T-helper 2 cell treated with Interferon-gamma antibody and Interleukin-4, amounts not matched to agents 100 ng/mL and 5 ng/mL, for 36 hours (primary cell): ENCODE results near the gene SLC24A3. TPM values are rescaled to one million over a fixed set of nuclear protein-coding genes. Genes with fewer than 3 reads are reported as not detected.

Experiments used
- intact Hi-C: fragments of 100-400 bp; cut with micrococcal nuclease; formaldehyde crosslinking; loops from one replicate; pipeline ENCODE4 v1.15.1; 2023
- total RNA-seq: library from RNA; stranded (reverse); gene quantifications from 2 replicates; pipeline ENCODE4 v1.2.3, GENCODE V29; 2022

SLC24A3 gene
- total RNA-seq, 1 donor from 2014 or later, result not detected

GRCh38 chr20:19338380-19338779, 125.9 kb downstream of the SLC24A3 start:
- intact Hi-C loops, result no loop called here

- intact Hi-C loops, result no loop called here
Observed at GRCh38 chr20:19338960-19339359, 126.5 kb downstream of the SLC24A3 start.

GRCh38 chr20:19341348-19342053, 129.1 kb downstream of the SLC24A3 start:
- intact Hi-C loops, result no loop called here

- intact Hi-C loops, result no loop called here
Observed at GRCh38 chr20:19344341-19344740, 131.9 kb downstream of the SLC24A3 start.

- intact Hi-C loops, result no loop called here
Observed at GRCh38 chr20:19347943-19348456, 135.6 kb downstream of the SLC24A3 start.

GRCh38 chr20:19348582-19348981, 136.1 kb downstream of the SLC24A3 start:
- intact Hi-C loops, result no loop called here

GRCh38 chr20:19349879-19350278, 137.4 kb downstream of the SLC24A3 start:
- intact Hi-C loops, result no loop called here

- intact Hi-C loops, result no loop called here
Observed at GRCh38 chr20:19351542-19351941, 139.1 kb downstream of the SLC24A3 start.

GRCh38 chr20:19354950-19355349, 142.5 kb downstream of the SLC24A3 start:
- intact Hi-C loops, result no loop called here

- intact Hi-C loops, result no loop called here
Observed at GRCh38 chr20:19361790-19362189, 149.3 kb downstream of the SLC24A3 start.

GRCh38 chr20:19363476-19363875, 151.0 kb downstream of the SLC24A3 start:
- intact Hi-C loops, result no loop called here

GRCh38 chr20:19367591-19367990, 155.1 kb downstream of the SLC24A3 start:
- intact Hi-C loops, result no loop called here

GRCh38 chr20:19368351-19368750, 155.9 kb downstream of the SLC24A3 start:
- intact Hi-C loops, result no loop called here

- intact Hi-C loops, result no loop called here
Observed at GRCh38 chr20:19370076-19371075, 157.9 kb downstream of the SLC24A3 start.

GRCh38 chr20:19371112-19371511, 158.7 kb downstream of the SLC24A3 start:
- intact Hi-C loops, result no loop called here

GRCh38 chr20:19374216-19374615, 161.8 kb downstream of the SLC24A3 start:
- intact Hi-C loops, result no loop called here

GRCh38 chr20:19375395-19375794, 163.0 kb downstream of the SLC24A3 start:
- intact Hi-C loops, result no loop called here

- intact Hi-C loops, result no loop called here
Observed at GRCh38 chr20:19375801-19376200, 163.4 kb downstream of the SLC24A3 start.

- intact Hi-C loops, result no loop called here
Observed at GRCh38 chr20:19376451-19377229, 164.2 kb downstream of the SLC24A3 start.

GRCh38 chr20:19378058-19378457, 165.6 kb downstream of the SLC24A3 start:
- intact Hi-C loops, result no loop called here

GRCh38 chr20:19380211-19380610, 167.8 kb downstream of the SLC24A3 start:
- intact Hi-C loops, result no loop called here
